ENCODE measurements around the gene TRPV6. TPM values are rescaled to one million over a fixed set of nuclear protein-coding genes. Genes with fewer than 3 reads are reported as not detected.

Gene TRPV6
- total and polyA plus RNA-seq, 2 experiments from 2014 or later: not detected

- Histone ChIP-seq H4K20me1 (ENCODE audit: insufficient read depth) (no peaks in the 10 kb centered on the region), H3K9ac (no peak overlapping the region), H3K4me1 (ENCODE audit: insufficient read depth) (no peaks in the 10 kb centered on the region), H3K36me3 (ENCODE audit: low read depth) (no peaks in the 10 kb centered on the region), H3K79me2 (ENCODE audit: insufficient read depth) (no peaks in the 10 kb centered on the region), H3K9me3 (ENCODE audit: low read depth) (peaks cover 2% of the 10 kb centered on the region), H3K4me3 (no peak overlapping the region), H2AFZ (no peak overlapping the region), H3K27me3 (replicated peaks; ENCODE audit: insufficient read depth) (peaks cover 7% of the 10 kb centered on the region), H3F3A (ENCODE audit: insufficient read depth) (no peaks in the 10 kb centered on the region), H3K9me2 (ENCODE audit: insufficient read depth) (no peaks in the 10 kb centered on the region), H3K4me2 (ENCODE audit: unreplicated experiment) (no peak overlapping the region), H3K27ac (no peak overlapping the region)
- 4 to 15% methylated on average over 3 of the region's 3 CpGs for WGBS, 2 experiments (ENCODE audit: low coverage in 1 of 2, low lambda C conversion rate in 2 of 2, missing lambda C conversion rate in 2 of 2)
- TF ChIP-seq EZH2 (IDR thresholded peaks at IDR 0.05; ENCODE audit: insufficient read depth, poor library complexity, severe bottlenecking) (no peak), EZH2phosphoT487 (IDR thresholded peaks at IDR 0.05; ENCODE audit: insufficient read depth, low read depth) (no peak)
- in situ Hi-C loops (cut with MboI): no loop called here
- no peak for DNase-seq
These were observed 14.1 kb upstream of the TRPV6 start for GRCh38 chr7:142899661-142900060.

GRCh38 chr7:142898377-142899170 lies 13.0 kb upstream of the TRPV6 start:
- Histone ChIP-seq H2AFZ (no peak overlapping the region), H3K27me3 (replicated peaks; ENCODE audit: insufficient read depth) (peaks cover 7% of the 10 kb centered on the region), H3K79me2 (ENCODE audit: insufficient read depth) (no peaks in the 10 kb centered on the region), H3K36me3 (ENCODE audit: low read depth) (no peaks in the 10 kb centered on the region), H3K9ac (no peak overlapping the region), H3K9me2 (ENCODE audit: insufficient read depth) (no peaks in the 10 kb centered on the region), H3K9me3 (ENCODE audit: low read depth) (no peaks in the 10 kb centered on the region), H3F3A (ENCODE audit: insufficient read depth) (no peaks in the 10 kb centered on the region), H3K27ac (no peak overlapping the region), H4K20me1 (ENCODE audit: insufficient read depth) (no peaks in the 10 kb centered on the region), H3K4me2 (ENCODE audit: unreplicated experiment) (no peak overlapping the region), H3K4me1 (ENCODE audit: insufficient read depth) (no peaks in the 10 kb centered on the region), H3K4me3 (no peak overlapping the region)
- no peak for DNase-seq
- no peak for TF ChIP-seq EZH2 (IDR thresholded peaks at IDR 0.05; ENCODE audit: insufficient read depth, poor library complexity, severe bottlenecking)
- TF ChIP-seq EZH2phosphoT487 (IDR thresholded peaks at IDR 0.05; ENCODE audit: insufficient read depth, low read depth): no peak
- 28 to 29% methylated on average over 3 of the region's 3 CpGs for WGBS, 2 experiments (ENCODE audit: low coverage in 1 of 2, low lambda C conversion rate in 2 of 2, missing lambda C conversion rate in 2 of 2)
- in situ Hi-C loops (cut with MboI): no loop called here

- no peaks in the 10 kb centered on the region for H4K20me1 ChIP-seq (ENCODE audit: insufficient read depth)
- no peak overlapping the region for H3K9ac ChIP-seq
- H3K27ac ChIP-seq: no peak overlapping the region
- peaks cover 7% of the 10 kb centered on the region for H3K27me3 ChIP-seq (replicated peaks; ENCODE audit: insufficient read depth)
- H3K79me2 ChIP-seq (ENCODE audit: insufficient read depth): no peaks in the 10 kb centered on the region
- DNase-seq: no peak
- no peaks in the 10 kb centered on the region for H3K9me2 ChIP-seq (ENCODE audit: insufficient read depth)
- TF ChIP-seq EZH2 (IDR thresholded peaks at IDR 0.05; ENCODE audit: insufficient read depth, poor library complexity, severe bottlenecking) (no peak), EZH2phosphoT487 (IDR thresholded peaks at IDR 0.05; ENCODE audit: insufficient read depth, low read depth) (no peak)
- WGBS, 2 experiments (ENCODE audit: low coverage in 1 of 2, low lambda C conversion rate in 2 of 2, missing lambda C conversion rate in 2 of 2): 15 to 19% methylated on average over 7 of the region's 7 CpGs
- no peak overlapping the region for H3K4me2 ChIP-seq (ENCODE audit: unreplicated experiment)
- H3K9me3 ChIP-seq (ENCODE audit: low read depth): no peaks in the 10 kb centered on the region
- no peak overlapping the region for H2AFZ ChIP-seq
- no peak overlapping the region for H3K4me3 ChIP-seq
- H3K36me3 ChIP-seq (ENCODE audit: low read depth): no peaks in the 10 kb centered on the region
- in situ Hi-C loops (cut with MboI): no loop called here
- no peaks in the 10 kb centered on the region for H3F3A ChIP-seq (ENCODE audit: insufficient read depth)
- no peaks in the 10 kb centered on the region for H3K4me1 ChIP-seq (ENCODE audit: insufficient read depth)
These were observed 12.1 kb upstream of the TRPV6 start for GRCh38 chr7:142897691-142898090.

GRCh38 chr7:142896741-142897379 lies 11.3 kb upstream of the TRPV6 start:
- Histone ChIP-seq H3K4me3 (no peak overlapping the region), H3K4me1 (ENCODE audit: insufficient read depth) (no peaks in the 10 kb centered on the region), H3K9ac (no peak overlapping the region), H3K36me3 (ENCODE audit: low read depth) (no peaks in the 10 kb centered on the region), H3K4me2 (ENCODE audit: unreplicated experiment) (no peak overlapping the region), H3K9me3 (ENCODE audit: low read depth) (no peaks in the 10 kb centered on the region), H3K79me2 (ENCODE audit: insufficient read depth) (no peaks in the 10 kb centered on the region), H4K20me1 (ENCODE audit: insufficient read depth) (no peaks in the 10 kb centered on the region), H3K9me2 (ENCODE audit: insufficient read depth) (no peaks in the 10 kb centered on the region), H3K27ac (no peak overlapping the region), H3K27me3 (replicated peaks; ENCODE audit: insufficient read depth) (peaks cover 7% of the 10 kb centered on the region), H3F3A (ENCODE audit: insufficient read depth) (no peaks in the 10 kb centered on the region), H2AFZ (no peak overlapping the region)
- in situ Hi-C loops (cut with MboI): no loop called here
- no peak for DNase-seq
- TF ChIP-seq EZH2phosphoT487 (IDR thresholded peaks at IDR 0.05; ENCODE audit: insufficient read depth, low read depth) (no peak), EZH2 (IDR thresholded peaks at IDR 0.05; ENCODE audit: insufficient read depth, poor library complexity, severe bottlenecking) (no peak)
- WGBS, 2 experiments (ENCODE audit: low coverage in 1 of 2, low lambda C conversion rate in 2 of 2, missing lambda C conversion rate in 2 of 2): 20 to 21% methylated on average over 3 of the region's 3 CpGs

All from GM23248 (cell line).